HepG2 (cell line): ENCODE measurements around the gene MEI1. TPM values are rescaled to one million over a fixed set of nuclear protein-coding genes. Genes with fewer than 3 reads are reported as not detected.

Source experiments
- KLF15 ChIP-seq: sonication (generic); formaldehyde crosslinking; IDR thresholded peaks from 2 replicates; pipeline ENCODE4 v1.8.1; 2023; ENCODE audit warnings: borderline replicate concordance, mild to moderate bottlenecking, inconsistent platforms, missing genetic modification reagents, mixed read lengths
- MEF2D ChIP-seq: sonication (generic); formaldehyde crosslinking; IDR thresholded peaks from 2 replicates; pipeline ENCODE4 v1.5.1; 2020; ENCODE audit warnings: mild to moderate bottlenecking, missing genetic modification reagents
- MIER3 ChIP-seq: IDR thresholded peaks from 2 replicates; pipeline ENCODE4 v1.6.1; 2016; ENCODE audit warnings: missing compliant biosample characterization, borderline replicate concordance
- MTA3 ChIP-seq: sonication (generic); formaldehyde crosslinking; IDR thresholded peaks from 2 replicates; pipeline ENCODE4 v1.4.0; 2020; ENCODE audit warnings: missing genetic modification reagents
- SMARCE1 ChIP-seq: fragments of 450-650 bp; IDR thresholded peaks from 2 replicates; pipeline ENCODE4 v1.6.1; 2017; ENCODE audit warnings: borderline replicate concordance
- SOX5 ChIP-seq: IDR thresholded peaks from 2 replicates; pipeline ENCODE4 v1.6.1; 2016; ENCODE audit warnings: borderline replicate concordance
- ZFP36L2 ChIP-seq: sonication (generic); formaldehyde crosslinking; IDR thresholded peaks from 2 replicates; pipeline ENCODE4 v1.4.0; 2020; ENCODE audit warnings: missing genetic modification reagents
- ZNF24 ChIP-seq: fragments of 450-650 bp; IDR thresholded peaks from 2 replicates; pipeline ENCODE4 v1.6.1; 2017; ENCODE audit warnings: antibody characterized with exemption, mild to moderate bottlenecking
- ZNF256 ChIP-seq: sonication (generic); formaldehyde crosslinking; conservative IDR thresholded peaks from 2 replicates; pipeline ENCODE4 v1.4.0; 2020; ENCODE audit warnings: missing genetic modification reagents
- ZNF354B ChIP-seq: sonication (generic); formaldehyde crosslinking; IDR thresholded peaks from 2 replicates; pipeline ENCODE4 v1.8.0; 2022; ENCODE audit warnings: mild to moderate bottlenecking, missing genetic modification reagents
- polyA plus RNA-seq, 8 experiments: library from polyadenylated mRNA; depleted of rRNA in 3 of 8; stranded (reverse) in 7 of 8; unstranded in 1 of 8; fragments of >200 nt; fragmentation: Illumina TruSeq in 4 of 8; extraction: Trizol in 4 of 8; gene quantifications; 2 replicates each; pipeline versions ENCODE4 v1.2.1 to v1.2.3, GENCODE V29; 2011 to 2016; ENCODE audit warnings: low read depth in 4 of 8, missing spikeins in 1 of 8, mixed read lengths in 1 of 8; ENCODE audit not compliant: insufficient read depth in 1 of 8
- total RNA-seq, 5 experiments: library from RNA; depleted of rRNA; stranded (reverse); fragments of >200 nt; fragmentation: Illumina TruSeq; extraction: Trizol; gene quantifications; 2 replicates each; pipeline ENCODE4 v1.2.3, GENCODE V29; 2016; ENCODE audit warnings: low read depth in 1 of 5
- TF ChIP-seq, protein P1 (sequence below): sonication (generic); formaldehyde crosslinking; conservative IDR thresholded peaks from 2 replicates; pipeline ENCODE4 v1.8.0; 2022; ENCODE audit warnings: missing genetic modification reagents
- TF ChIP-seq, protein P2 (sequence below): sonication (generic); formaldehyde crosslinking; IDR thresholded peaks from 2 replicates; pipeline ENCODE4 v1.4.0; 2020; ENCODE audit warnings: missing genetic modification reagents, borderline replicate concordance
- TF ChIP-seq, protein P3 (sequence below): sonication (generic); formaldehyde crosslinking; IDR thresholded peaks from 2 replicates; pipeline ENCODE4 v1.4.0; 2020; ENCODE audit warnings: mild to moderate bottlenecking, missing genetic modification reagents
- TF ChIP-seq, protein P4 (sequence below): sonication (generic); formaldehyde crosslinking; conservative IDR thresholded peaks from 2 replicates; pipeline ENCODE4 v1.8.1; 2023; ENCODE audit warnings: missing genetic modification reagents
- TF ChIP-seq, protein P5 (sequence below): IDR thresholded peaks from 2 replicates; pipeline ENCODE4 v1.6.1; 2016
- TF ChIP-seq, protein P6 (sequence below): sonication (generic); formaldehyde crosslinking; IDR thresholded peaks from 2 replicates; pipeline ENCODE4 v1.5.1; 2020; ENCODE audit warnings: missing genetic modification reagents, mild to moderate bottlenecking, borderline replicate concordance

MEI1 gene
- total and polyA plus RNA-seq, 2 of the 13 experiments (the other 11 are each of a cell fraction or from before 2014, with no cell fraction given): 0.75 to 1.9 TPM

DNA sequence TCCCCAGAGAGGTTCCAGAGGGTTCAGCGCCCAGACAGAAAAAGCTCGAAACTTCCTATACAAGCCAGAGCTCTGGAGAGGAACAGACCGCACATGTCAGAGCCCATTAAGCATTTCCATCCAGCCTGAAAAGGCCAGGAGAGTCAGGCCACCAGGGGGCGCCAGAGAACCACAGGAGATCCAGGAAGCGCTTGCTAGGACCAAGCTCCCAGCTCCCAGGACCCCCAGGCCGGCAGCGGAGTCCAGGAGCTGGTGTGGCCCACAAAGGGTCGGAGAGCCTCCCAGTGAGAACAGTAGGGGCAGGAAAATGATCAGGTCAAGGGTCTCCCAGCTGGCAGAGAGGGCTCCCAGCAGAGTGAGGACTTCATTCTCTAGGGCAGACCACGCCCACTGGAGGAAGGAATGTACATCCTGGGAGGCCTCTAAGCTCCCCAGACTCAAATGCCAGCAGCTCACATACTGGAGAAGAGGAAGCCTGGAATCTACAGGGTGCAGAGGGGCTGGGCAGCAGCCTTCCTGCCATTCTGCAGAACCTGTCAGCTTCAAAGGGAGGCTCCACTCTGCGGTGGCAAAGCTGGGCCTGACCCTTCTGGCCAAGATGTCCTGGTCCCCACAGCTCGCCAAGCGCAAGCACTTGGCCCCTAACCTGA is 2.1 kb upstream of the MEI1 start (continued):
- TF ChIP-seq, protein P1, sequence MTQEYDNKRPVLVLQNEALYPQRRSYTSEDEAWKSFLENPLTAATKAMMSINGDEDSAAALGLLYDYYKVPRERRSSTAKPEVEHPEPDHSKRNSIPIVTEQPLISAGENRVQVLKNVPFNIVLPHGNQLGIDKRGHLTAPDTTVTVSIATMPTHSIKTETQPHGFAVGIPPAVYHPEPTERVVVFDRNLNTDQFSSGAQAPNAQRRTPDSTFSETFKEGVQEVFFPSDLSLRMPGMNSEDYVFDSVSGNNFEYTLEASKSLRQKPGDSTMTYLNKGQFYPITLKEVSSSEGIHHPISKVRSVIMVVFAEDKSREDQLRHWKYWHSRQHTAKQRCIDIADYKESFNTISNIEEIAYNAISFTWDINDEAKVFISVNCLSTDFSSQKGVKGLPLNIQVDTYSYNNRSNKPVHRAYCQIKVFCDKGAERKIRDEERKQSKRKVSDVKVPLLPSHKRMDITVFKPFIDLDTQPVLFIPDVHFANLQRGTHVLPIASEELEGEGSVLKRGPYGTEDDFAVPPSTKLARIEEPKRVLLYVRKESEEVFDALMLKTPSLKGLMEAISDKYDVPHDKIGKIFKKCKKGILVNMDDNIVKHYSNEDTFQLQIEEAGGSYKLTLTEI (CRISPR knock-in tag): no peak
- TF ChIP-seq, protein P2, sequence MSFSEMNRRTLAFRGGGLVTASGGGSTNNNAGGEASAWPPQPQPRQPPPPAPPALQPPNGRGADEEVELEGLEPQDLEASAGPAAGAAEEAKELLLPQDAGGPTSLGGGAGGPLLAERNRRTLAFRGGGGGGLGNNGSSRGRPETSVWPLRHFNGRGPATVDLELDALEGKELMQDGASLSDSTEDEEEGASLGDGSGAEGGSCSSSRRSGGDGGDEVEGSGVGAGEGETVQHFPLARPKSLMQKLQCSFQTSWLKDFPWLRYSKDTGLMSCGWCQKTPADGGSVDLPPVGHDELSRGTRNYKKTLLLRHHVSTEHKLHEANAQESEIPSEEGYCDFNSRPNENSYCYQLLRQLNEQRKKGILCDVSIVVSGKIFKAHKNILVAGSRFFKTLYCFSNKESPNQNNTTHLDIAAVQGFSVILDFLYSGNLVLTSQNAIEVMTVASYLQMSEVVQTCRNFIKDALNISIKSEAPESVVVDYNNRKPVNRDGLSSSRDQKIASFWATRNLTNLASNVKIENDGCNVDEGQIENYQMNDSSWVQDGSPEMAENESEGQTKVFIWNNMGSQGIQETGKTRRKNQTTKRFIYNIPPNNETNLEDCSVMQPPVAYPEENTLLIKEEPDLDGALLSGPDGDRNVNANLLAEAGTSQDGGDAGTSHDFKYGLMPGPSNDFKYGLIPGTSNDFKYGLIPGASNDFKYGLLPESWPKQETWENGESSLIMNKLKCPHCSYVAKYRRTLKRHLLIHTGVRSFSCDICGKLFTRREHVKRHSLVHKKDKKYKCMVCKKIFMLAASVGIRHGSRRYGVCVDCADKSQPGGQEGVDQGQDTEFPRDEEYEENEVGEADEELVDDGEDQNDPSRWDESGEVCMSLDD (CRISPR knock-in tag): no peak
- TF ChIP-seq MEF2D (peak; percentile 72; the same call in 1 of the 2 replicates), MTA3 (no peak), SMARCE1 (no peak), MIER3 (CRISPR knock-in tag) (peak; percentile 47; the same call in 1 of the 2 replicates), ZNF354B (CRISPR knock-in tag) (no peak), KLF15 (CRISPR knock-in tag) (no peak), ZNF256 (CRISPR knock-in tag) (no peak), ZFP36L2 (CRISPR knock-in tag) (no peak), ZNF24 (no peak), SOX5 (no peak)
- TF ChIP-seq, protein P3, sequence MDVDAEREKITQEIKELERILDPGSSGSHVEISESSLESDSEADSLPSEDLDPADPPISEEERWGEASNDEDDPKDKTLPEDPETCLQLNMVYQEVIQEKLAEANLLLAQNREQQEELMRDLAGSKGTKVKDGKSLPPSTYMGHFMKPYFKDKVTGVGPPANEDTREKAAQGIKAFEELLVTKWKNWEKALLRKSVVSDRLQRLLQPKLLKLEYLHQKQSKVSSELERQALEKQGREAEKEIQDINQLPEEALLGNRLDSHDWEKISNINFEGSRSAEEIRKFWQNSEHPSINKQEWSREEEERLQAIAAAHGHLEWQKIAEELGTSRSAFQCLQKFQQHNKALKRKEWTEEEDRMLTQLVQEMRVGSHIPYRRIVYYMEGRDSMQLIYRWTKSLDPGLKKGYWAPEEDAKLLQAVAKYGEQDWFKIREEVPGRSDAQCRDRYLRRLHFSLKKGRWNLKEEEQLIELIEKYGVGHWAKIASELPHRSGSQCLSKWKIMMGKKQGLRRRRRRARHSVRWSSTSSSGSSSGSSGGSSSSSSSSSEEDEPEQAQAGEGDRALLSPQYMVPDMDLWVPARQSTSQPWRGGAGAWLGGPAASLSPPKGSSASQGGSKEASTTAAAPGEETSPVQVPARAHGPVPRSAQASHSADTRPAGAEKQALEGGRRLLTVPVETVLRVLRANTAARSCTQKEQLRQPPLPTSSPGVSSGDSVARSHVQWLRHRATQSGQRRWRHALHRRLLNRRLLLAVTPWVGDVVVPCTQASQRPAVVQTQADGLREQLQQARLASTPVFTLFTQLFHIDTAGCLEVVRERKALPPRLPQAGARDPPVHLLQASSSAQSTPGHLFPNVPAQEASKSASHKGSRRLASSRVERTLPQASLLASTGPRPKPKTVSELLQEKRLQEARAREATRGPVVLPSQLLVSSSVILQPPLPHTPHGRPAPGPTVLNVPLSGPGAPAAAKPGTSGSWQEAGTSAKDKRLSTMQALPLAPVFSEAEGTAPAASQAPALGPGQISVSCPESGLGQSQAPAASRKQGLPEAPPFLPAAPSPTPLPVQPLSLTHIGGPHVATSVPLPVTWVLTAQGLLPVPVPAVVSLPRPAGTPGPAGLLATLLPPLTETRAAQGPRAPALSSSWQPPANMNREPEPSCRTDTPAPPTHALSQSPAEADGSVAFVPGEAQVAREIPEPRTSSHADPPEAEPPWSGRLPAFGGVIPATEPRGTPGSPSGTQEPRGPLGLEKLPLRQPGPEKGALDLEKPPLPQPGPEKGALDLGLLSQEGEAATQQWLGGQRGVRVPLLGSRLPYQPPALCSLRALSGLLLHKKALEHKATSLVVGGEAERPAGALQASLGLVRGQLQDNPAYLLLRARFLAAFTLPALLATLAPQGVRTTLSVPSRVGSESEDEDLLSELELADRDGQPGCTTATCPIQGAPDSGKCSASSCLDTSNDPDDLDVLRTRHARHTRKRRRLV (CRISPR knock-in tag): no peak
- TF ChIP-seq, protein P4, sequence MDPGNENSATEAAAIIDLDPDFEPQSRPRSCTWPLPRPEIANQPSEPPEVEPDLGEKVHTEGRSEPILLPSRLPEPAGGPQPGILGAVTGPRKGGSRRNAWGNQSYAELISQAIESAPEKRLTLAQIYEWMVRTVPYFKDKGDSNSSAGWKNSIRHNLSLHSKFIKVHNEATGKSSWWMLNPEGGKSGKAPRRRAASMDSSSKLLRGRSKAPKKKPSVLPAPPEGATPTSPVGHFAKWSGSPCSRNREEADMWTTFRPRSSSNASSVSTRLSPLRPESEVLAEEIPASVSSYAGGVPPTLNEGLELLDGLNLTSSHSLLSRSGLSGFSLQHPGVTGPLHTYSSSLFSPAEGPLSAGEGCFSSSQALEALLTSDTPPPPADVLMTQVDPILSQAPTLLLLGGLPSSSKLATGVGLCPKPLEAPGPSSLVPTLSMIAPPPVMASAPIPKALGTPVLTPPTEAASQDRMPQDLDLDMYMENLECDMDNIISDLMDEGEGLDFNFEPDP (CRISPR knock-in tag): no peak
- TF ChIP-seq, protein P5, sequence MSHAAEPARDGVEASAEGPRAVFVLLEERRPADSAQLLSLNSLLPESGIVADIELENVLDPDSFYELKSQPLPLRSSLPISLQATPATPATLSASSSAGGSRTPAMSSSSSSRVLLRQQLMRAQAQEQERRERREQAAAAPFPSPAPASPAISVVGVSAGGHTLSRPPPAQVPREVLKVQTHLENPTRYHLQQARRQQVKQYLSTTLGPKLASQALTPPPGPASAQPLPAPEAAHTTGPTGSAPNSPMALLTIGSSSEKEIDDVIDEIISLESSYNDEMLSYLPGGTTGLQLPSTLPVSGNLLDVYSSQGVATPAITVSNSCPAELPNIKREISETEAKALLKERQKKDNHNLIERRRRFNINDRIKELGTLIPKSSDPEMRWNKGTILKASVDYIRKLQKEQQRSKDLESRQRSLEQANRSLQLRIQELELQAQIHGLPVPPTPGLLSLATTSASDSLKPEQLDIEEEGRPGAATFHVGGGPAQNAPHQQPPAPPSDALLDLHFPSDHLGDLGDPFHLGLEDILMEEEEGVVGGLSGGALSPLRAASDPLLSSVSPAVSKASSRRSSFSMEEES: no peak
- TF ChIP-seq, protein P6, sequence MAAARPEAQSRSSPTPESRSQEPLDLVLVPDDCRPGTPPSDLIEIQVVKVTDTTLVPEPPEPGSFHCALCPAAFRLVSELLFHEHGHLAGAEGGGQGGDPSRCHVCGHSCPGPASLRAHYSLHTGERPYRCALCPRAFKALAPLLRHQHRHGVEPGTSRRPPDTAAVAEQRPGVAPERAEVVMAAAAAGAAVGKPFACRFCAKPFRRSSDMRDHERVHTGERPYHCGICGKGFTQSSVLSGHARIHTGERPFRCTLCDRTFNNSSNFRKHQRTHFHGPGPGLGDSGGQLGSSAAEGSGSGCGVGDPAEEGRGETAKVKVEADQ (CRISPR knock-in tag): no peak
